ENCODE data around the gene THAP6.
A peak's percentile ranks its signal among the peaks of the same experiment; 100 is the strongest.

THAP6 gene

GRCh38 chr4:75514131-75514948, at the start of gene THAP6, which contains the start of gene RCHY1:
Gene THAP6 (plus strand): TSS chr4:75514473. CDS start chr4:75515453, 980 bp downstream.
Gene RCHY1 (minus strand): TSS chr4:75514403. CDS start chr4:75514286, 117 bp downstream.
- TF ChIP-seq CTCF (IDR thresholded peaks at IDR 0.05; ENCODE audit: control extremely low read depth, extremely low read depth, low read depth, missing control alignments), result no peak
- CTCF ChIA-PET, result interaction anchor here (0.9 to 2.5 kb wide), 8 partner anchors 9 to 213 kb away, joined by 3 to 18 read pairs (median 4); no protein-coding TSS in a partner anchor
- POLR2A ChIA-PET, result interaction anchor here (0.7 to 1.1 kb wide), 4 partner anchors 15 to 210 kb away, joined by 3 to 4 read pairs (median 4); partner anchors contain the start of gene USO1

GRCh38 chr4:75469896-75470295, 44.4 kb upstream of the THAP6 start:
- no peak for TF ChIP-seq CTCF (IDR thresholded peaks at IDR 0.05; ENCODE audit: control extremely low read depth, extremely low read depth, low read depth, missing control alignments)
- ChIA-PET POLR2A (no interaction called here), CTCF (interaction anchor here (0.7 to 4.4 kb wide), 4 partner anchors 10 to 595 kb away, joined by 3 to 19 read pairs (median 3); partner anchors contain the start of gene PARM1)
- no peak for DNase-seq (ENCODE audit: extremely low spot score)

More at GRCh38 chr4:75514131-75514948, at the start of gene THAP6, which contains the start of gene RCHY1:
- peak; percentile 85 for DNase-seq (ENCODE audit: extremely low spot score)

- ChIA-PET POLR2A (no interaction called here), CTCF (interaction anchor here (1.0 to 4.4 kb wide), 2 partner anchors 15 to 596 kb away, joined by 3 to 19 read pairs; no protein-coding TSS in a partner anchor)
- TF ChIP-seq CTCF (IDR thresholded peaks at IDR 0.05; ENCODE audit: control extremely low read depth, extremely low read depth, low read depth, missing control alignments), result no peak
- DNase-seq (ENCODE audit: extremely low spot score), result no peak
These were observed 43.5 kb upstream of the THAP6 start for GRCh38 chr4:75470738-75471137.

- no peak for TF ChIP-seq CTCF (IDR thresholded peaks at IDR 0.05; ENCODE audit: control extremely low read depth, extremely low read depth, low read depth, missing control alignments)
- ChIA-PET CTCF (no interaction called here), POLR2A (no interaction called here)
- DNase-seq (ENCODE audit: extremely low spot score), result no peak
These were observed 37.1 kb upstream of the THAP6 start for GRCh38 chr4:75477201-75477600.

GRCh38 chr4:75484190-75484589, 30.1 kb upstream of the THAP6 start:
- TF ChIP-seq CTCF (IDR thresholded peaks at IDR 0.05; ENCODE audit: control extremely low read depth, extremely low read depth, low read depth, missing control alignments), result no peak
- POLR2A ChIA-PET, result no interaction called here
- CTCF ChIA-PET, result interaction anchor here (1.4 to 2.8 kb wide), 4 partner anchors 9 to 14 kb away, joined by 3 to 11 read pairs (median 6); no protein-coding TSS in a partner anchor
- no peak for DNase-seq (ENCODE audit: extremely low spot score)

GRCh38 chr4:75490155-75490554, 24.1 kb upstream of the THAP6 start:
- no peak for TF ChIP-seq CTCF (IDR thresholded peaks at IDR 0.05; ENCODE audit: control extremely low read depth, extremely low read depth, low read depth, missing control alignments)
- no peak for DNase-seq (ENCODE audit: extremely low spot score)
- POLR2A ChIA-PET, result no interaction called here
- CTCF ChIA-PET, result interaction anchor here (1.1 to 2.1 kb wide), 3 partner anchors 9 to 557 kb away, joined by 3 to 6 read pairs (median 3); partner anchors contain the start of gene PARM1
